ENCODE data around the gene GATD1. TPM values are rescaled to one million over a fixed set of nuclear protein-coding genes. Genes with fewer than 3 reads are reported as not detected.

GATD1 gene
- total RNA-seq, 1 donor from 2014 or later = 51.9 TPM

GRCh38 chr11:769887-770641, 7.2 kb downstream of the GATD1 start:
- no peak overlapping the region for H2AFZ ChIP-seq (ENCODE audit: low read depth, low read length)
- H3K4me3 Mint-ChIP-seq (ENCODE audit: unreplicated experiment) = no peak overlapping the region
- peaks cover 5% of the 10 kb centered on the region for H3K4me1 Mint-ChIP-seq (ENCODE audit: low read depth, unreplicated experiment)
- no peak overlapping the region for H3K4me2 ChIP-seq (ENCODE audit: low read length)
- peaks cover 4% of the 10 kb centered on the region for H3K4me1 ChIP-seq (ENCODE audit: insufficient read depth, low read length)
- H3K27me3 ChIP-seq (ENCODE audit: insufficient read depth, low read length) = no peaks in the 10 kb centered on the region
- no peak overlapping the region for H3K27ac ChIP-seq (ENCODE audit: low read depth, low read length)
- H3K27ac Mint-ChIP-seq (ENCODE audit: unreplicated experiment) = no peak overlapping the region
- H3K4me3 ChIP-seq (ENCODE audit: insufficient read depth, low read depth, low read length) = no peak overlapping the region
- TF ChIP-seq CTCF (IDR thresholded peaks at IDR 0.05; ENCODE audit: insufficient read depth, low read depth, low read length) (no peak), EZH2 (IDR thresholded peaks at IDR 0.05; ENCODE audit: insufficient read depth, low read length) (no peak)
- FAIRE-seq = no peak
- no peaks in the 10 kb centered on the region for H3K9me3 ChIP-seq (ENCODE audit: insufficient read depth, low read depth, low read length)
- H3K9ac ChIP-seq (ENCODE audit: low read length) = no peak overlapping the region
- no peaks in the 10 kb centered on the region for H3K27me3 Mint-ChIP-seq (ENCODE audit: low read depth, unreplicated experiment)
- peaks cover 3% of the 10 kb centered on the region for H3K36me3 ChIP-seq (ENCODE audit: insufficient read depth, low read length)
- DNase-seq (ENCODE audit: low read depth) = no peak
- peaks cover 76% of the 10 kb centered on the region for H4K20me1 ChIP-seq (ENCODE audit: insufficient read depth, low read length)
- peaks cover 49% of the 10 kb centered on the region for H3K79me2 ChIP-seq (ENCODE audit: insufficient read depth, low read length)
- H3K9me3 Mint-ChIP-seq (ENCODE audit: unreplicated experiment) = no peaks in the 10 kb centered on the region
- H3K36me3 Mint-ChIP-seq (ENCODE audit: low read depth, unreplicated experiment) = peaks cover 4% of the 10 kb centered on the region

GRCh38 chr11:767238-767637, 10.0 kb downstream of the GATD1 start:
- no peaks in the 10 kb centered on the region for H3K9me3 ChIP-seq (ENCODE audit: insufficient read depth, low read depth, low read length)
- H3K4me3 ChIP-seq (ENCODE audit: insufficient read depth, low read depth, low read length) = no peak overlapping the region
- H3K4me1 ChIP-seq (ENCODE audit: insufficient read depth, low read length) = peaks cover 7% of the 10 kb centered on the region
- peaks cover 8% of the 10 kb centered on the region for H3K4me1 Mint-ChIP-seq (ENCODE audit: low read depth, unreplicated experiment)
- peaks cover 14% of the 10 kb centered on the region for H3K36me3 ChIP-seq (ENCODE audit: insufficient read depth, low read length)
- no peaks in the 10 kb centered on the region for H3K27me3 Mint-ChIP-seq (ENCODE audit: low read depth, unreplicated experiment)
- no peak overlapping the region for H3K4me3 Mint-ChIP-seq (ENCODE audit: unreplicated experiment)
- H3K9ac ChIP-seq (ENCODE audit: low read length) = no peak overlapping the region
- peaks cover 21% of the 10 kb centered on the region for H3K79me2 ChIP-seq (ENCODE audit: insufficient read depth, low read length)
- FAIRE-seq (no peak), DNase-seq (ENCODE audit: low read depth) (no peak)
- H2AFZ ChIP-seq (ENCODE audit: low read depth, low read length) = no peak overlapping the region
- H3K27me3 ChIP-seq (ENCODE audit: insufficient read depth, low read length) = no peaks in the 10 kb centered on the region
- H3K4me2 ChIP-seq (ENCODE audit: low read length) = no peak overlapping the region
- no peak overlapping the region for H3K27ac Mint-ChIP-seq (ENCODE audit: unreplicated experiment)
- peaks cover 73% of the 10 kb centered on the region for H4K20me1 ChIP-seq (ENCODE audit: insufficient read depth, low read length)
- TF ChIP-seq EZH2 (IDR thresholded peaks at IDR 0.05; ENCODE audit: insufficient read depth, low read length) (no peak), CTCF (IDR thresholded peaks at IDR 0.05; ENCODE audit: insufficient read depth, low read depth, low read length) (no peak)
- no peak overlapping the region for H3K27ac ChIP-seq (ENCODE audit: low read depth, low read length)
- no peaks in the 10 kb centered on the region for H3K9me3 Mint-ChIP-seq (ENCODE audit: unreplicated experiment)
- H3K36me3 Mint-ChIP-seq (ENCODE audit: low read depth, unreplicated experiment) = peaks cover 4% of the 10 kb centered on the region

- TF ChIP-seq CTCF (IDR thresholded peaks at IDR 0.05; ENCODE audit: insufficient read depth, low read depth, low read length) (no peak), EZH2 (IDR thresholded peaks at IDR 0.05; ENCODE audit: insufficient read depth, low read length) (no peak)
- H3K4me3 ChIP-seq (ENCODE audit: insufficient read depth, low read depth, low read length) = no peak overlapping the region
- H3K27me3 ChIP-seq (ENCODE audit: insufficient read depth, low read length) = no peaks in the 10 kb centered on the region
- no peak overlapping the region for H3K4me2 ChIP-seq (ENCODE audit: low read length)
- H3K4me1 Mint-ChIP-seq (ENCODE audit: low read depth, unreplicated experiment) = peaks cover 8% of the 10 kb centered on the region
- H3K27ac Mint-ChIP-seq (ENCODE audit: unreplicated experiment) = peak overlapping the region; percentile 36
- no peak overlapping the region for H3K9ac ChIP-seq (ENCODE audit: low read length)
- H4K20me1 ChIP-seq (ENCODE audit: insufficient read depth, low read length) = peaks cover 72% of the 10 kb centered on the region
- DNase-seq (ENCODE audit: low read depth) (no peak), FAIRE-seq (no peak)
- no peaks in the 10 kb centered on the region for H3K9me3 ChIP-seq (ENCODE audit: insufficient read depth, low read depth, low read length)
- H3K9me3 Mint-ChIP-seq (ENCODE audit: unreplicated experiment) = no peaks in the 10 kb centered on the region
- H3K4me3 Mint-ChIP-seq (ENCODE audit: unreplicated experiment) = no peak overlapping the region
- no peak overlapping the region for H3K27ac ChIP-seq (ENCODE audit: low read depth, low read length)
- peaks cover 18% of the 10 kb centered on the region for H3K79me2 ChIP-seq (ENCODE audit: insufficient read depth, low read length)
- no peak overlapping the region for H2AFZ ChIP-seq (ENCODE audit: low read depth, low read length)
- H3K36me3 ChIP-seq (ENCODE audit: insufficient read depth, low read length) = peaks cover 14% of the 10 kb centered on the region
- no peaks in the 10 kb centered on the region for H3K27me3 Mint-ChIP-seq (ENCODE audit: low read depth, unreplicated experiment)
- peaks cover 4% of the 10 kb centered on the region for H3K36me3 Mint-ChIP-seq (ENCODE audit: low read depth, unreplicated experiment)
- H3K4me1 ChIP-seq (ENCODE audit: insufficient read depth, low read length) = peaks cover 7% of the 10 kb centered on the region
Measured at GRCh38 chr11:766936-767210, 10.4 kb downstream of the GATD1 start.
